Measurements from ENCODE around the gene SLC26A11. TPM values are rescaled to one million over a fixed set of nuclear protein-coding genes. Genes with fewer than 3 reads are reported as not detected.
A peak's percentile ranks its signal among the peaks of the same experiment; 100 is the strongest.

SLC26A11 gene
- total RNA-seq, 1 experiment from 2014 or later: 17.7 TPM

DNA sequence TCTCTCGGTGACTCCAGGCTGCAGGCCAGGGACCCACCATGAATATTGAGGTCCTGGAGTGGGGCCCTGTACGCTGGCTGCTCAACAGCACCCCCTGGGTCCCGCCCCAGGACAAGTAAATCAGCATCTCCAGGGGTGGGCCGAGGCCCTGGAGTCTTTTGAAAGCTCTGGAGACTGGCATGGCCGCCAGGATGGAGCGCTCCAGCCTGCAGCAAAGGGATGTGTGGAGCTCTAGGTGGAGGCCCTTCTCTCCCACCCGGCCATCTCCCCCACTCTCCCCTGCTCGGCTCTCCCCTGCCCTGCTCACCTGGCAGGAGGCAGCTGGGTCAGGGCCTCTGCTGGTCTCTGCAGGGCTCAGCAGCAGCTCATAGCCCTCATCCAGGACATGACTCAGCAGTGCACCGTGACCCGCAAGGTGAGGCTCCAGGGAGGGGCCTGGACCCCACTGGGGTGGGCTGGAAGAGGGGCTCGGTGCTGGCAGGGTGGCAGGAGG lies 16.7 kb upstream of the SLC26A11 start:
- H3K9me3 ChIP-seq (ENCODE audit: control insufficient read depth in 1 of 2, insufficient read depth in 1 of 2, low read depth in 1 of 2, low read length in 2 of 2): no peaks in the 10 kb centered on the region
- no TSS peak for BruUV-seq (replicated peaks)
- no peaks in the 10 kb centered on the region for H3K9me2 ChIP-seq (ENCODE audit: insufficient read depth)
- H3K9ac ChIP-seq (ENCODE audit: low read length): no peak overlapping the region
- POLR2A ChIA-PET: interaction anchor here (0.9 kb wide), 1 partner anchor 17 kb away, joined by 3 read pairs; the partner anchor contains the start of genes SGSH and SLC26A11
- TF ChIP-seq JUND (IDR thresholded peaks at IDR 0.05) (no peak), EZH2phosphoT487 (IDR thresholded peaks at IDR 0.05; ENCODE audit: borderline replicate concordance) (no peak), SP1 (IDR thresholded peaks at IDR 0.05; ENCODE audit: low read depth) (no peak)
- TF ChIP-seq, protein P1, sequence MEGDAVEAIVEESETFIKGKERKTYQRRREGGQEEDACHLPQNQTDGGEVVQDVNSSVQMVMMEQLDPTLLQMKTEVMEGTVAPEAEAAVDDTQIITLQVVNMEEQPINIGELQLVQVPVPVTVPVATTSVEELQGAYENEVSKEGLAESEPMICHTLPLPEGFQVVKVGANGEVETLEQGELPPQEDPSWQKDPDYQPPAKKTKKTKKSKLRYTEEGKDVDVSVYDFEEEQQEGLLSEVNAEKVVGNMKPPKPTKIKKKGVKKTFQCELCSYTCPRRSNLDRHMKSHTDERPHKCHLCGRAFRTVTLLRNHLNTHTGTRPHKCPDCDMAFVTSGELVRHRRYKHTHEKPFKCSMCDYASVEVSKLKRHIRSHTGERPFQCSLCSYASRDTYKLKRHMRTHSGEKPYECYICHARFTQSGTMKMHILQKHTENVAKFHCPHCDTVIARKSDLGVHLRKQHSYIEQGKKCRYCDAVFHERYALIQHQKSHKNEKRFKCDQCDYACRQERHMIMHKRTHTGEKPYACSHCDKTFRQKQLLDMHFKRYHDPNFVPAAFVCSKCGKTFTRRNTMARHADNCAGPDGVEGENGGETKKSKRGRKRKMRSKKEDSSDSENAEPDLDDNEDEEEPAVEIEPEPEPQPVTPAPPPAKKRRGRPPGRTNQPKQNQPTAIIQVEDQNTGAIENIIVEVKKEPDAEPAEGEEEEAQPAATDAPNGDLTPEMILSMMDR (IDR thresholded peaks at IDR 0.05 in 2 of 3, conservative IDR thresholded peaks at IDR 0.05 in 1 of 3; ENCODE audit: borderline replicate concordance in 1 of 3, insufficient read depth in 1 of 3, low read depth in 2 of 3, low read length in 2 of 3): peak in 2 of 3 experiments; percentile 14 to 18; a peak in 1 of 6 replicates
- intact Hi-C loops (cut with micrococcal nuclease): no loop called here
- H3K27me3 ChIP-seq (ENCODE audit: insufficient read depth, low read length): no peaks in the 10 kb centered on the region
- RAD21 ChIA-PET (ENCODE audit: low non-redundant PET in 1 of 2, low total read pairs in 2 of 2, uncharacterized antibody in 2 of 2, unreplicated experiment in 2 of 2): no interaction called here
- peak; percentile 35; the same call in 1 of the 2 replicates for ATAC-seq
- CTCF ChIA-PET: interaction anchor here (0.8 kb wide), 1 partner anchor 12 kb away, joined by 3 read pairs; no protein-coding TSS in a partner anchor
- H3K27ac ChIP-seq (ENCODE audit: low read depth, low read length): no peak overlapping the region
- H3K4me3 ChIP-seq (replicated peaks in 1 of 2; ENCODE audit: low read depth in 1 of 2, low read length in 2 of 2): no peak overlapping the region
- no peaks in the 10 kb centered on the region for H3K36me3 ChIP-seq (ENCODE audit: control insufficient read depth in 1 of 2, insufficient read depth in 2 of 2, low read length in 2 of 2)
- no peaks in the 10 kb centered on the region for H3K79me2 ChIP-seq (ENCODE audit: insufficient read depth, low read length)
- H3K4me1 ChIP-seq (ENCODE audit: control insufficient read depth in 1 of 2, insufficient read depth in 2 of 2, low read length in 2 of 2): peaks cover 0 to 7% of the 10 kb centered on the region in 2 experiments; a peak in 1 of 4 replicates
- DNase-seq (ENCODE audit: low read depth, low spot score): no peak
- H4K20me1 ChIP-seq (ENCODE audit: insufficient read depth): no peaks in the 10 kb centered on the region
- H3K4me2 ChIP-seq (ENCODE audit: low read length): peak overlapping the region; percentile 21; the same call in 1 of the 2 replicates
- H2AFZ ChIP-seq (ENCODE audit: low read depth, low read length, poor library complexity, severe bottlenecking): no peak overlapping the region

DNA sequence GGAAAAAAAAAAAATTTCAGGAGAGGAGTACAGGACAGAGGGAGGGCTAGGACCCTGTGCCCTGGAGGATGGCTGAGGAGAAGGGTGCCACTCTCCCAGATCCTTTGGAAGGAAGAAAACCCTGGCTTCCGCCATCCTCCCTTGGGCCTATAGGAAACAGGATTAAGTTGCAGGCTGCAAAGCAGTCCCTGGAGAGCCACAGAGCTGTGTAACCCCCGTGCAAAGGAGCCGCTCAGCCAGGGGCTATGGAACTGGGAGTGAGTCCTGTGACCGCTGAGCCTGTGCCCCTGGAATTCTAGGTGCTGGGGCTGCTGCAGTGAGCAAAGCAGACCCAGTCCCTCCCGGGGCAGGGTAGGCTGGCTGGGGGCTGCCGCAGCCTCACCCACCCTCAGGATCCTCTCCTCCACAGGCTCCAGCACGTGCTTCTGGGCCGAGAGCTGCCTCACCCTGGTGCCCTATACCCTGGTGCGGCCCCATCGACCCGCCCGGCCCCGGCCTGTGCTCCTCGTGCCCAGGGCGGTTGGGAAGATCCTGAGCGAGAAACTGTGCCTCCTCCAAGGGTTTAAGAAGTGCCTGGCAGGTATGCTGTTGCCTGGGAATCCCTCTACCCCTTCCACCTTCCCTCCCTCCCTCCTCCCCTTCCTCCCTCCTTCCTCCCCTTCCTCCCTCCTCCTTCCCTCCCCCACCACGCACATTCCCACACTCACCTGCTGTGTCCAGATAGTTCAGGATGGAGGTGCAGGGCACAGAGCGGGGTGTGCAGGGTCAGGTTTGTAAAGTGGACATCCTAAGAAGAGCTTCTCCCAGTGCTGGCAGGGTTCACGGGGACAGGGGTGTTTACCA lies 15.4 kb upstream of the SLC26A11 start:
- DNase-seq (ENCODE audit: low read depth, low spot score): no peak
- peaks cover 0 to 7% of the 10 kb centered on the region in 2 experiments; a peak in 1 of 4 replicates for H3K4me1 ChIP-seq (ENCODE audit: control insufficient read depth in 1 of 2, insufficient read depth in 2 of 2, low read length in 2 of 2)
- H3K9me2 ChIP-seq (ENCODE audit: insufficient read depth): no peaks in the 10 kb centered on the region
- H3K27ac ChIP-seq (ENCODE audit: low read depth, low read length): no peak overlapping the region
- H3K4me2 ChIP-seq (ENCODE audit: low read length): no peak overlapping the region
- BruUV-seq (replicated peaks): no TSS peak
- ChIA-PET RAD21 (ENCODE audit: low non-redundant PET in 1 of 2, low total read pairs in 2 of 2, uncharacterized antibody in 2 of 2, unreplicated experiment in 2 of 2) (no interaction called here), POLR2A (no interaction called here), CTCF (no interaction called here)
- ATAC-seq: no peak
- H2AFZ ChIP-seq (ENCODE audit: low read depth, low read length, poor library complexity, severe bottlenecking): no peak overlapping the region
- H3K36me3 ChIP-seq (ENCODE audit: control insufficient read depth in 1 of 2, insufficient read depth in 2 of 2, low read length in 2 of 2): no peaks in the 10 kb centered on the region; a peak in 2 of 4 replicates
- H3K79me2 ChIP-seq (ENCODE audit: insufficient read depth, low read length): no peaks in the 10 kb centered on the region
- H3K9ac ChIP-seq (ENCODE audit: low read length): no peak overlapping the region
- intact Hi-C loops (cut with micrococcal nuclease): no loop called here
- no peaks in the 10 kb centered on the region for H3K9me3 ChIP-seq (ENCODE audit: control insufficient read depth in 1 of 2, insufficient read depth in 1 of 2, low read depth in 1 of 2, low read length in 2 of 2)
- no peak overlapping the region for H3K4me3 ChIP-seq (replicated peaks in 1 of 2; ENCODE audit: low read depth in 1 of 2, low read length in 2 of 2)
- H3K27me3 ChIP-seq (ENCODE audit: insufficient read depth, low read length): no peaks in the 10 kb centered on the region
- no peak for TF ChIP-seq ZNF274 (IDR thresholded peaks at IDR 0.05; ENCODE audit: low read depth, low read length)
- TF ChIP-seq ZFX (IDR thresholded peaks at IDR 0.05): no peak
- TF ChIP-seq CEBPB (IDR thresholded peaks at IDR 0.05; ENCODE audit: low read depth): no peak
- no peak for TF ChIP-seq POLR2A (IDR thresholded peaks at IDR 0.05; ENCODE audit: borderline replicate concordance, extremely low read depth, insufficient read depth, insufficient read length)
- TF ChIP-seq SP1 (IDR thresholded peaks at IDR 0.05; ENCODE audit: low read depth): no peak
- TF ChIP-seq EZH2 (IDR thresholded peaks at IDR 0.05): no peak
- no peaks in the 10 kb centered on the region for H4K20me1 ChIP-seq (ENCODE audit: insufficient read depth)

All from HCT116 (cell line).